ENCODE data around the gene PDCD1LG2. TPM values are rescaled to one million over a fixed set of nuclear protein-coding genes. Genes with fewer than 3 reads are reported as not detected.

PDCD1LG2 gene
- total and polyA plus RNA-seq, 2 experiments from 2014 or later, result not detected

GRCh38 chr9:5587024-5587423 is 76.7 kb downstream of the PDCD1LG2 start:
- Histone ChIP-seq H3K79me2 (no peaks in the 10 kb centered on the region), H3K9me3 (ENCODE audit: low read depth) (no peaks in the 10 kb centered on the region), H3K36me3 (replicated peaks; ENCODE audit: insufficient read depth, low read depth) (no peaks in the 10 kb centered on the region), H2AFZ (no peak overlapping the region), H3K4me2 (no peak overlapping the region), H3K9me2 (replicated peaks; ENCODE audit: insufficient read depth) (no peaks in the 10 kb centered on the region), H3K4me1 (ENCODE audit: insufficient read depth) (no peaks in the 10 kb centered on the region), H3K27me3 (peaks cover 3% of the 10 kb centered on the region), H4K20me1 (ENCODE audit: insufficient read depth, poor library complexity, severe bottlenecking) (no peaks in the 10 kb centered on the region), H3K4me3 (no peak overlapping the region), H3K27ac (no peak overlapping the region)
- no peak for DNase-seq (ENCODE audit: low spot score)
- TF ChIP-seq CTCF (IDR thresholded peaks at IDR 0.05; ENCODE audit: poor library complexity) (no peak), EZH2phosphoT487 (IDR thresholded peaks at IDR 0.05; ENCODE audit: low read depth, severe bottlenecking, unreplicated experiment) (no peak), EZH2 (IDR thresholded peaks at IDR 0.05; ENCODE audit: borderline replicate concordance) (no peak)
- WGBS (ENCODE audit: low lambda C conversion rate, missing lambda C conversion rate), result 70% methylated on average over 1 of the region's 1 CpG

GRCh38 chr9:5592231-5592630 is 81.9 kb downstream of the PDCD1LG2 start:
- H3K27me3 ChIP-seq, result peaks cover 3% of the 10 kb centered on the region
- H3K4me2 ChIP-seq, result no peak overlapping the region
- H3K27ac ChIP-seq, result no peak overlapping the region
- no peaks in the 10 kb centered on the region for H3K4me1 ChIP-seq (ENCODE audit: insufficient read depth)
- TF ChIP-seq EZH2 (IDR thresholded peaks at IDR 0.05; ENCODE audit: borderline replicate concordance) (no peak), EZH2phosphoT487 (IDR thresholded peaks at IDR 0.05; ENCODE audit: low read depth, severe bottlenecking, unreplicated experiment) (no peak), CTCF (IDR thresholded peaks at IDR 0.05; ENCODE audit: poor library complexity) (no peak)
- no peak for DNase-seq (ENCODE audit: low spot score)
- no peaks in the 10 kb centered on the region for H3K9me3 ChIP-seq (ENCODE audit: low read depth)
- no peaks in the 10 kb centered on the region for H3K36me3 ChIP-seq (replicated peaks; ENCODE audit: insufficient read depth, low read depth)
- H3K4me3 ChIP-seq, result no peak overlapping the region
- H3K79me2 ChIP-seq, result no peaks in the 10 kb centered on the region
- no peak overlapping the region for H2AFZ ChIP-seq
- 89% methylated on average over 3 of the region's 3 CpGs for WGBS (ENCODE audit: low lambda C conversion rate, missing lambda C conversion rate)
- H3K9me2 ChIP-seq (replicated peaks; ENCODE audit: insufficient read depth), result no peaks in the 10 kb centered on the region
- no peaks in the 10 kb centered on the region for H4K20me1 ChIP-seq (ENCODE audit: insufficient read depth, poor library complexity, severe bottlenecking)

- H3K4me3 ChIP-seq, result no peak overlapping the region
- 88% methylated on average over 5 of the region's 5 CpGs for WGBS (ENCODE audit: low lambda C conversion rate, missing lambda C conversion rate)
- TF ChIP-seq CTCF (IDR thresholded peaks at IDR 0.05; ENCODE audit: poor library complexity) (no peak), EZH2 (IDR thresholded peaks at IDR 0.05; ENCODE audit: borderline replicate concordance) (no peak)
- no peak overlapping the region for H3K4me2 ChIP-seq
- H3K79me2 ChIP-seq, result no peaks in the 10 kb centered on the region
- no peak for DNase-seq (ENCODE audit: low spot score)
- H3K9me3 ChIP-seq (ENCODE audit: low read depth), result no peaks in the 10 kb centered on the region
- peaks cover 3% of the 10 kb centered on the region for H3K27me3 ChIP-seq
- H4K20me1 ChIP-seq (ENCODE audit: insufficient read depth, poor library complexity, severe bottlenecking), result no peaks in the 10 kb centered on the region
- H3K36me3 ChIP-seq (replicated peaks; ENCODE audit: insufficient read depth, low read depth), result no peaks in the 10 kb centered on the region
- no peak overlapping the region for H2AFZ ChIP-seq
- no peaks in the 10 kb centered on the region for H3K9me2 ChIP-seq (replicated peaks; ENCODE audit: insufficient read depth)
- H3K27ac ChIP-seq, result no peak overlapping the region
- no peaks in the 10 kb centered on the region for H3K4me1 ChIP-seq (ENCODE audit: insufficient read depth)
These were observed 82.6 kb downstream of the PDCD1LG2 start for GRCh38 chr9:5592904-5593303.

GRCh38 chr9:5593904-5594303 is 83.6 kb downstream of the PDCD1LG2 start:
- H3K4me2 ChIP-seq, result no peak overlapping the region
- no peaks in the 10 kb centered on the region for H3K36me3 ChIP-seq (replicated peaks; ENCODE audit: insufficient read depth, low read depth)
- no peaks in the 10 kb centered on the region for H3K4me1 ChIP-seq (ENCODE audit: insufficient read depth)
- WGBS (ENCODE audit: low lambda C conversion rate, missing lambda C conversion rate), result 93% methylated on average over 2 of the region's 2 CpGs
- TF ChIP-seq EZH2phosphoT487 (IDR thresholded peaks at IDR 0.05; ENCODE audit: low read depth, severe bottlenecking, unreplicated experiment), result no peak
- TF ChIP-seq EZH2 (IDR thresholded peaks at IDR 0.05; ENCODE audit: borderline replicate concordance), result no peak
- TF ChIP-seq CTCF (IDR thresholded peaks at IDR 0.05; ENCODE audit: poor library complexity), result no peak
- no peak overlapping the region for H3K4me3 ChIP-seq
- H4K20me1 ChIP-seq (ENCODE audit: insufficient read depth, poor library complexity, severe bottlenecking), result no peaks in the 10 kb centered on the region
- no peak overlapping the region for H3K27ac ChIP-seq
- no peaks in the 10 kb centered on the region for H3K9me2 ChIP-seq (replicated peaks; ENCODE audit: insufficient read depth)
- H3K27me3 ChIP-seq, result peaks cover 3% of the 10 kb centered on the region
- H3K79me2 ChIP-seq, result no peaks in the 10 kb centered on the region
- H2AFZ ChIP-seq, result no peak overlapping the region
- DNase-seq (ENCODE audit: low spot score), result no peak
- no peaks in the 10 kb centered on the region for H3K9me3 ChIP-seq (ENCODE audit: low read depth)

Data from hepatocyte (in vitro differentiated cells).